ENCODE data around the gene KRTAP11-1.
A peak's percentile ranks its signal among the peaks of the same experiment; 100 is the strongest.

KRTAP11-1 gene, protein sequence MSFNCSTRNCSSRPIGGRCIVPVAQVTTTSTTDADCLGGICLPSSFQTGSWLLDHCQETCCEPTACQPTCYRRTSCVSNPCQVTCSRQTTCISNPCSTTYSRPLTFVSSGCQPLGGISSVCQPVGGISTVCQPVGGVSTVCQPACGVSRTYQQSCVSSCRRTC

DNA sequence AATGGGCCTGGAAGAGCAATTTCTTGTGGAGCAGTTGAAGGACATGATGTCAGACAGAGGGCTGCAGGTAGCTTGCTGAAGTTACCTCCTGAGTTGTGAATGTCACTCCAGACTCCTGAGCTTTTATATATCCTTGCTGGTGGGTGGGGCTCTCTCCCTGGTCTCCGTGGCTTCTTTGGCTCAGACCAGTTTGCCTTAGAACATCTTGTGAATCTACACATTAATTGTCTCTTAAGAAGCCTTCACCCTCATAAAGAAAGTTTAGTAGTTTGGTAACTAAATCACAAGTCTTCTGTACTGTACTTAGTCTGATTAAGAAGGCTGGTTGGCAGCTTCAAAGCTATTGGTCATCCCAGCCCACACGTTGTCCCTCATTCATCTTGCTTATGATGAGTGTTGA is at the start of gene KRTAP11-1:
KRTAP11-1 (minus strand) TSS at position 101 of the 400 bp plus-strand sequence; CDS start at position 45, 56 bp downstream.
- no peak for DNase-seq

DNA sequence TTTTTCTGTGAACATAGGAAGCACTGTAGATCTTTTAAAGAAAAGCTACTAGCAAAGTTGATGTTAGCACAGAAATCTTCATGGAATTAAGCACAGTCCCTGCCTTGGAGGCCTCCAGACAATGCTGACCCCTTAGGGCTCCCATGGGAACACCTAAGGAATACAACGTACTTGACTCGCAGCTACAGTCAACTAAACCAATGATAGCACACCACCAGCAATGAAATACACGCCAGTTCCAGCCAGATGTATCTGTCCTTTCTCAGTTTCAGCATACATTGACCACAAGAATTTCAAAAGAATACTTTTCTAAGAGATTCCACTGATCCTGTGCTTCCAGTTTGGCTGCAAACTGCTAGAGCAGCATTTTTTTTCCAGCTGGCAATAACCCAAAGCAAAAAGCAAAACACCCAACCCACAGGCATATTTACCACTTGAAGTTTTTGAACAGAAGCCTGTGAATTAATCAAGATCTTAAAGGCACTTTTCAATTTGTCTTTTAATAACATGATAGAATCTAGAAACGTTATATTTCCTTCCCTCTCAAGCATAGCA is 42.8 kb upstream of the KRTAP11-1 start:
- no peak for DNase-seq

DNA sequence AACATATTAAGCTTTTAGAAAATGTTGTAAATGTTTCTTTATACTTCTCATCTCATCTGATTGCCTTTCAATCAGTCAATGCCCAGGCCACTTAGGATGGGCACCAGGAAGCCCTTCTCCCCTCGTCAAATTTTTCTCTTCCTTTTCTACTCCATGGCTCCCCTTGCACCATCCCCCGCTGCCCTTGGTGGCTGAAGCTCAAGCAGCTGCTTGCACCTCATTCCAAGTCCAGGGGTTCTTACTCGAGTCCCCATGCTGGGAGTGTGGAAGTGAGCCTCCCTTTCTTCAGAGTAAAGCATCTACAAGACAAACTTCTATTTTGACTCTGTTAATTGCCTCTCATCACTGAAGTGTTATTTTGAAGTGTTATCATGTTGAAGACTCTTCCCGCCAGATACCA is 39.7 kb upstream of the KRTAP11-1 start:
- no peak for DNase-seq

DNA sequence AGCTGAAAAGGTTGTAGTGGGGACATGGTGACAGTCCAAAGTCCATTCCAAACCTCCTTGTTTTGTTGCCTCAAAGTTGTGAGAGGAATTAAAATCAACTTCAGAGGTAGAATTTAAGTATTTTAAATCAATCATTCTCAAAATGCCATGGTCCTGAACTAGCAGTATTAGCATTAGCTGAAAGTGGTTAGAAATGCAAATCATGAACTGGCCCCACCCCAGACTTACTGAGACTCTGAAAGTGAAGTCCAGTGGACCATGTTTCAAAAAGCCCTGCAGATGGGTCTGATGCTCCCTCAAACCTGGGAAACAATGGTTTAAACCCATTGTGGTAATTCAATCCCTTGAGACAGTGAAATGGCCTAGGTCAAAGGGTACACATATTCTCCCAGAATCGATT is 36.2 kb upstream of the KRTAP11-1 start:
- DNase-seq, result no peak

DNA sequence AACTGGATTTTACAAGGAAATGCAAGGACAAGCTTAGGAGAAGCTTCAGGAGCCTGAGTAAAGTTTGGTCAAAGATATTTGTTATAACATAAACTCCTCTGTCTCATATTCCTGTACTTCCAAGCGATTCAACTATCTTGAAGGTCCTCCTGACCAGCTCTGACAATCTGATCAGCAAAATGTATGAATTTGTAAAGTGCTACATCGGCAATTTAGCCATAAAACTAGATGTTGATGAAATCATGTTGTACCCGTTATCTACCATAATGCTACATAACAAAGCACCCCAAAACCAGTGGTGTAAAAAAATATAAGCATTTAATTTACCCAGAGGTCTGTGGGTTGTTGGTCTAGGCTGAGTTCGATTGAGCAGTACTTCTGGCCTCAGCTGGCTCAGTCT is 19.5 kb upstream of the KRTAP11-1 start:
- no peak for DNase-seq

DNA sequence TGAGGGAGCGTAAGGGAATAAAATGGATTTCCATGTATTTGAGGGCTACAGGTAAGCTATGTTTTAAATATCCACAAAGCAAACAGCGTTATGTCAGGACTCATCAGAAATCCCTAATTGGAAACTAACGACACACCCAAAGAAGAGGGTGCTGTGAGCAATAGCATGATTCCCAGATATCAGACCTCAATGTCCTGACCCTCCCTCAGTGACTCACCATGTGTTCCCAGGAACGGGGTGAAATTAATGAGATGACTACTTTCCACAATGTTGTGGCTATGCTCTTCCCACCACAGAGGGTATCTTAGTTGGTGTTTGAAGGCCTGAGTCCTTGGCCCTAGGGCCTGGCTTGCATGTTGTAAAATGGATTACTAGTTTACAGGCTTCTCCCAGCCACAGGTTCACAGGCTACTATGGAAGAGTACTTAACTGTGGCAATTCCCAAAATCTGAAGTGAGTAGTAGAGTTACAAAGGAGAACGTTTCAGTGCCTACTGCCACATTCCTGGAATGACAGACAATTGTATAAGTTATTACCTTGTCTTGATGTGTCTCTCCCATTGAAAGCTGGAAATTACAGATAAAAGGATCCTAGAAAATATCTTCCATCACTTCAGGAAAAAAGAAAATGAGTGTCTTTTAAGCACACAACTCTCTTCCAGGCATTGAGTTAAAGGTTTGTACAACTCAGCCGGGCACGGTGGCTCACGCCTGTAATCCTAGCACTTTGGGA is 1.7 kb upstream of the KRTAP11-1 start:
- peak; percentile 8 for DNase-seq

DNA sequence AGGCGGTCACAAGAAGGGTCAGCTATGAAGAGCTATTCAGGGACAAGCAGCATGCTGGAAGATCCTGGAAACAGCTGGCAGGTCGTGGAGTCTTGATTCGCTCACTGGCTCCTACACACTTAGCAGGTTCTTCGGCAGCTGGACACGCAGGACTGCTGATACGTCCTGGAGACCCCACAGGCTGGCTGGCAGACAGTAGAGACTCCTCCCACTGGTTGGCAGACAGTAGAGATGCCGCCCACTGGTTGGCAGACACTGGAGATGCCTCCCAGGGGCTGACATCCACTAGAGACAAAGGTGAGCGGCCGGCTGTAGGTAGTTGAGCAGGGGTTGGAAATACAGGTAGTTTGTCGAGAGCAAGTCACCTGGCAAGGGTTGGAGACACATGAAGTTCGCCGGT is 466 bp downstream of the KRTAP11-1 start:
- DNase-seq, result no peak

DNA sequence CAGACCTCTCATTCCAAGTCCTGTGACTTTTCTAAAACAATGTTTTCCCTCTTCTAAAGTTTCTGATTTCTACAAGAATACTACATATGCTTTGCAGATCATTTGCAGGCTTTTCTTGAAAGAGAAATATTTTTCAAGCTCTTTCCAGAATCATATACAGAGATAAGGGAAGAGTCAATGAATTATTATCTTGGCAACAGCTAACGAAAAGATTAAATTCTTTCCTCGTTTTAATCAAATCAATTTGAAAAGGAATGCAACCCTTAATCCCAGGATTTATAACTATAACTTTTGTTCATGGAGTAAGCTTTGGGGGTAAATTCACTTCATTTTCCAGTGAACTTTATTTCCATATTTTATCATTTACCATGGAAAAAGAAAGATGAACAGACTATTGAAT is 6.9 kb downstream of the KRTAP11-1 start:
- DNase-seq, result no peak

DNA sequence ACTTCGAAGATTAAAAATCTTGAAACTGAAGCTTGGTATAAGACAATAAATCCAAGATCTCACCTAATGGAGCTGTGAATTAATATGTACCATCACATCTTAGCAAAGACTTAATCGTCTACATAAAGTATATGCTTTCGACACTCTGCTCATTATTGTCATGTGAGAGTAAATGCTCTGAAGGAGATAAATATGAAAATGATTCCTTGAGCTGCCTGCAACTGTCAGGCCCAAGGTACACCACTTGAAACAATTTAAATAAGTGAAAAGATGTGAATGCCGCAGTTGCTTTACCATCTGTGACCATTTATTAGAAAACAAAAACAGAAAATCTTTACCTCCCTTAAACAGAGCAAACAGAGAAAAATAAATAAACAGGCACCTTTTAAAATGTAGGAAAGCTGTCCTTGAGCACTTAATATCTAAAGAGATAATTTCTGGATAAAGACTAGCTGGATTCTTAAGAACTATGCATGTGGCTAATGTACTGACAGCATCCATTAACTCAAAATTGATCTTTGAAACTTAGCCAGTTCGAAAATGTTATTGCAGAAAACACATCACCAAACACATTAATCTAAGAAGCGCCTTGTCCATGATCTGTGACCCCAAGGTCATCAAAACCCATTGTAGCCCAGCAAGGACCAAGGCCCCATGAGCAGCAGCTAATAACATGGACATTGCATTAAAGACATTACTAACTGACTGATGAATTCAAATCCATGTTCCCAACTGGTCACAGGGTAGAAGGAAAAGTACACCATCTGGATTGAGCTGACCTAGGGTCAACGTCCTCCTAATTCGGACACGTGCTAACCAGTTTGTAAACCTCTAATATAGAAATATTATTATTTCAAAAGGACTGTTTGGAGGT is 33.5 kb downstream of the KRTAP11-1 start:
- no peak for DNase-seq

DNA sequence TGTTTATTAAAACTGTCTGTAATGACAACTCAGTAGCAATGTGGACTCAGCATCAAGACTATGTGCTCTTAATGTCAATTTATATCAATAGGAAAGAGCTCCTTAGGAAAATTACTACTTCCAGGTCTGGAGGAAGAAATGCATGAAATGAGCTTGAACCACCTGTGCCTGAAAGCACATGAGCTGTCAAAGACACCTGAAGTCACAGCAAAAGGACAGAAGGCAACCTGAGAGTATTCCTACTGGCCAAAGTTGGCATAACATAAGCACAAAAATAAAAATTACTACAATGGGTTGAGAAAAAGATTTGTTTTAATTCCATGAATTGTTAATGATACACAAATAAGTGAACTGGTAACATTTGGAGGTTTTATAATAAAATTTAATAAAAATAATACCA is 38.4 kb downstream of the KRTAP11-1 start:
- no peak for DNase-seq

DNA sequence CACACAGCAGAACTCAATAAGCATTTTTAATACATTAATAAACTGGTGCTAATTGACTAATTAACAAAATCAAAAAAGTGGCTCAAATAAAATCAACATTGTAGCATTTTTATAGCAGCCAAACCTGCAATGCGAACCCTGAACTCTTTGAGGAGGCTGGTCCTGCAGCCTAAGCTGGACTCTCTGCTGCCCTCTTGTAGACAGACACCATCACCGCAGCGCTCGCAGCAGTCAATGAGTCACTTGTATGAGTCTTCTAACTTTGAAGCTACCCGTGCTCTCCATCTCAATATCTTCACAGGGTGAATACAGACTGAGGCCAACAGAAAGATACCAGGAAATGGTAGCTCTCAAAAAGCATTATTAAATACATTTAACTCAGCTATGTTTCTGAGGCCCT is 42.1 kb downstream of the KRTAP11-1 start:
- peak; percentile 16 for DNase-seq

DNA sequence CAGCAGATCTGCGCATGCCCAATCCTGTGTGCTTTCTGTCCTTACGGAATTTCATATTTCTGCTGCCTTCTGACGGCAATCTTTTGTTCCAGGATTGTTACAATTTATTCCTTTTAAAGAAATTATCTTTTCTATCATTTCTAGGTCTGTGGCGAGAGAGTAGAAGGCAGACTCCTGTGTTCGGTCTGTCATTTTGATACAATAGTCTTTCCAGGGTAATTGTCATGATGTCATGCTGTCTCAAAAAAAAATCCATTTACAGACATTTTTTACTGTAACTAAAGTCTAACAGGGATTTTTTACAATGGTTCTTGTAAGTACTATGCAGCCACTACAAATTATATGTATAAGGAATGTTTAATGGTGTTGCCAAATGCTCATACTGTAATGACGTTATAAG is 42.8 kb downstream of the KRTAP11-1 start:
- no peak for DNase-seq

DNA sequence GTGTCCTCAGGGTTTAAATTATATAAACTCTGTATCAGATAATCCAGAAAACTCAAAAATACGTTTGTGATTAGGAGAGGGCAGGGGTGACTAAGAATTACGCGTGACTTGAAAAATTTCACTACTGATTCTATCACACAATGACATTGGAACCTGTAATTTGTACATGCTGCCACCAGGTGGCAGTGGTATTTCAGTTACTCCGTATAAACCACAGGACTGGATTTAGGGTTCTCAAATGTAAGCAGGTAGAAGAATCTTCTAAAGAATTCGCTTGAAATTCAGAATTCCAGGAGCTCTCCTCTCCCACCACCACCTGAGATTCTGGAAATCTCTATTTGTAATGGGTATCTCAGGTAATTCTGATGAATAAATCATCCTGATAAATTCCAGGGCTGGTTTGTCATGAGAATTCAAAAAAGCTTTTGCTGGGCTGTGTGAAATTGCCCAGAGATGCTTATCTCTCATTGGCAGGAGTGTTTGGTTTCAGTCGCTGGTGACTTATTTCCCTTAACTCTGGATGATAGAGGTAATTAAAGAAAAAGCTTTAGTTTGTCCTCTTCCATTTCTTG is 50.1 kb downstream of the KRTAP11-1 start:
- DNase-seq, result no peak

Measured in NCI-H226 (cell line).